Ascending aorta (tissue), 2 donors: ENCODE data around the gene UNC13A. TPM values are rescaled to one million over a fixed set of nuclear protein-coding genes. Genes with fewer than 3 reads are reported as not detected.

Source experiments
- DNase-seq, 2 donors: peaks; one replicate each; pipeline ENCODE4 v3.0.0-alpha.2; 2019; ENCODE audit warnings: low spot score in 2 of 2
- H3K27ac ChIP-seq, 2 donors: fragments of 200-600 bp; sonication (generic); one replicate each; pipeline ENCODE4 v1.5.1; 2016 to 2017; ENCODE audit warnings: mild to moderate bottlenecking in 1 of 2
- H3K27me3 ChIP-seq: fragments of 200-600 bp; sonication (generic); one replicate; pipeline ENCODE4 v1.5.1; 2017
- H3K36me3 ChIP-seq, 2 donors: fragments of 200-600 bp; sonication (generic); one replicate each; pipeline ENCODE4 v1.5.1; 2016
- H3K4me1 ChIP-seq, 2 donors: fragments of 200-600 bp; sonication (generic); one replicate each; pipeline ENCODE4 v1.5.1; 2016 to 2017; ENCODE audit warnings: mild to moderate bottlenecking in 1 of 2
- H3K4me3 ChIP-seq, 2 donors: fragments of 200-600 bp; sonication (generic); one replicate each; pipeline ENCODE4 v1.5.1; 2016 to 2017; ENCODE audit warnings: mild to moderate bottlenecking in 1 of 2
- H3K9me3 ChIP-seq, 2 donors: fragments of 200-600 bp; sonication (generic); one replicate each; pipeline ENCODE4 v1.5.1; 2016
- intact Hi-C: fragments of 100-400 bp; cut with DNase I; formaldehyde crosslinking; loops from one replicate; pipeline ENCODE4 v1.15.1; 2023
- total RNA-seq: library from RNA; depleted of rRNA; stranded (reverse); fragments of >200 nt; gene quantifications from one replicate; pipeline ENCODE4 v1.1.0, GENCODE V29; 2016
- TF ChIP-seq, protein P1 (sequence below), 3 experiments: fragments of 200-600 bp in 2 of 3; fragments of 450-650 bp in 1 of 3; sonication (generic) in 2 of 3; IDR thresholded peaks; one replicate each; pipeline ENCODE4 v1.5.1; 2016 to 2019; ENCODE audit warnings: antibody characterized with exemption in 3 of 3, mild to moderate bottlenecking in 1 of 3, moderate library complexity in 1 of 3

UNC13A gene
- 2.2 TPM for total RNA-seq

DNA sequence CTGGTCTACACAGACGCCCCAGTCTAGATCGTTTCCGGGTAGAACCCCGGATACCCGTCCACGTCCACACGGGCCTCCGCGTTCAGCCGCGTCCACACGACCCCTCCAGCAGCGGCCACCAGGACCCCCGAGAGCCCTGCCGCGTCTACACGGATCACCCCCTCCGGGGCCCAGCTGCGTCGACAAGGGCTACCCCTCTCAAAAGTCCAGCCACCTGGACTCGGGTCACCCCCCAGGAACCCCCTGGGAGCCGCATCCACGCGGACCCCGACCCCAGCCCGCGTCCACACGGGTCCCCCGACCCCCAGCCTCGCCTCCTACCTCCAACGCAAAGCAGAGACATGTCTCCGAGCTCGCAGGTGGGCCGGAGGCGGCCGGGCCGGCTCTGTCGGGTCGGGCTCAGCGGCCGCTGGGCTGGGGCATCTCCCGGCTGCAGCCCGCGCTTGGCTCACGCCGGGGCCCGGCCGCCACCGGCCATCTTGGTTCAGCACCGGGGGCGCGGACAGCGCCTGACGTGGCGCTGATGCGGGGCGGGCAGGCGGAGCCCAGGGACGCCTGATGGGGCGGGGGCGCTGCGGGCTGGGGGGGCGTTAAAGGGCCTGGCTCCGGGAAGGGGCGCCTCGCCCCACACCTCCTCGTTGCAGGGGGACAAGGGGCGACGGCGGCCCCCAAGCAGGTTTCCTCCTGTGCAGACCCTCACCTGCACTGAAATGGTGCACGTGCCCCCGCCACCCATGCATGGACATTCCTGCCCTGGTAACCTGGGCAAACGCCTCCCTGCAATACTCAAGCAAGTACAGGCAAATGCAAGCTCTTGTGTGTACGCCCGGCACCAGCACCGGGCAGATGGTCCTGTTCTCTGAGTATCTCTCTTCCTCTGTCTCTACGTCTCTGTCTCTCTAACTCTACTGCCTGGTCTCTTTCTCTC is at the start of gene UNC13A:
Gene UNC13A (minus strand): TSS at position 498 of the 928 bp plus-strand sequence. CDS start 155 bp downstream, at position 343.
- H3K4me1 ChIP-seq: peaks cover 0 to 13% of the 10 kb centered on the region in 2 donors
- no peaks in the 10 kb centered on the region for H3K9me3 ChIP-seq
- peak within 1 kb of the TSS; percentile 4 to 11 for H3K27ac ChIP-seq
- intact Hi-C loops: loop anchor here (2.0 to 5.0 kb wide), 2 partner anchors 29 to 81 kb away; no protein-coding TSS in a partner anchor
- TF ChIP-seq, protein P1, sequence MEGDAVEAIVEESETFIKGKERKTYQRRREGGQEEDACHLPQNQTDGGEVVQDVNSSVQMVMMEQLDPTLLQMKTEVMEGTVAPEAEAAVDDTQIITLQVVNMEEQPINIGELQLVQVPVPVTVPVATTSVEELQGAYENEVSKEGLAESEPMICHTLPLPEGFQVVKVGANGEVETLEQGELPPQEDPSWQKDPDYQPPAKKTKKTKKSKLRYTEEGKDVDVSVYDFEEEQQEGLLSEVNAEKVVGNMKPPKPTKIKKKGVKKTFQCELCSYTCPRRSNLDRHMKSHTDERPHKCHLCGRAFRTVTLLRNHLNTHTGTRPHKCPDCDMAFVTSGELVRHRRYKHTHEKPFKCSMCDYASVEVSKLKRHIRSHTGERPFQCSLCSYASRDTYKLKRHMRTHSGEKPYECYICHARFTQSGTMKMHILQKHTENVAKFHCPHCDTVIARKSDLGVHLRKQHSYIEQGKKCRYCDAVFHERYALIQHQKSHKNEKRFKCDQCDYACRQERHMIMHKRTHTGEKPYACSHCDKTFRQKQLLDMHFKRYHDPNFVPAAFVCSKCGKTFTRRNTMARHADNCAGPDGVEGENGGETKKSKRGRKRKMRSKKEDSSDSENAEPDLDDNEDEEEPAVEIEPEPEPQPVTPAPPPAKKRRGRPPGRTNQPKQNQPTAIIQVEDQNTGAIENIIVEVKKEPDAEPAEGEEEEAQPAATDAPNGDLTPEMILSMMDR (IDR thresholded peaks at IDR 0.05): no peak
- no peaks in the 10 kb centered on the region for H3K36me3 ChIP-seq
- no peak for DNase-seq
- peaks cover 3% of the 10 kb centered on the region for H3K27me3 ChIP-seq
- H3K4me3 ChIP-seq: peak within 1 kb of the TSS; percentile 42 to 55

DNA sequence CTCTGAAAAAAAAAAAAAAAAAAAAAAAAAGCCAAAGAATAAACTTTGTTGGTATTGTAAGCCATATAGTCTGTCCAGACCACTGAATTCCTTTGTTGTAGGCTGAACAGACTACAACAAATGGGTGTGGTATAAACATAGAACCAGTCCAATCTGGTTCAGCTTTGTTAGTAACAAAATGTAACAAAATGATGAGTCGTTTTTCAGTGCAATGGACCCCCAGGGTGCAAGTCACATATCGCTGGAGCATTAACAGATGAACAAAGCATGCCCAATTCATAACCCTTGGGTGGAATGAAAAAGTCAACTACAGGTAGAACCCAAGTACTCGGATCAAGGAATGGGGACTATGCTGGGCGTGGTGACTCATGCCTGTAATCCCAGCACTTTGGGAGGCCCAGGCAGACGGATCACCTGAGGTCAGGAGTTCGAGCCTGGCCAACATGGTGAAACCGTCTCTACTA is 49.6 kb upstream of the UNC13A start:
- H3K27me3 ChIP-seq: no peaks in the 10 kb centered on the region
- no peak overlapping the region for H3K4me3 ChIP-seq
- no peaks in the 10 kb centered on the region for H3K4me1 ChIP-seq
- intact Hi-C loops: no loop called here
- H3K27ac ChIP-seq: no peak overlapping the region
- TF ChIP-seq, protein P1 (IDR thresholded peaks at IDR 0.05): no peak
- no peak for DNase-seq
- peaks cover 38 to 44% of the 10 kb centered on the region in 2 donors for H3K36me3 ChIP-seq
- no peaks in the 10 kb centered on the region for H3K9me3 ChIP-seq

DNA sequence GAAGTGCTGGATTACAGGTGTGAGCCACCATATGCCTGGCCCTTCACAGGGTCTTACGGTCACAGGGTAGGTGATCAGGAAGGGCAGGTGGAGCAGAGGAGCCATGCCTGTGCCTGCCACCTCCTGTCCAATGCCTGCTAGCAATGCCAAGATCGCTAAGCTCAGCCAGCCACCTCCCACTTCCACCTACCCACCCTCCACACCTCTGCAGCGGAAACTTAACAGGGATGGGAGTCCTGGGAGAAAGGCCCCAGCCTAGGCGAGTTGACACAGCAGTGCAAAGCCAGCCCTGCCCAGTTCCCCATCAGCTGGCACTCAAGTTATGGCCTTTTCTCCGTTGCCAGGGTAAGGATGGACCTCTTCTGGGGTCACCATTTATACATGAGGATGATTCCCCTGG is 47.3 kb upstream of the UNC13A start:
- H3K4me1 ChIP-seq: no peaks in the 10 kb centered on the region
- TF ChIP-seq, protein P1 (IDR thresholded peaks at IDR 0.05): no peak
- H3K4me3 ChIP-seq: no peak overlapping the region
- no peaks in the 10 kb centered on the region for H3K9me3 ChIP-seq
- intact Hi-C loops: no loop called here
- DNase-seq: no peak
- H3K36me3 ChIP-seq: peaks cover 57 to 67% of the 10 kb centered on the region in 2 donors
- H3K27ac ChIP-seq: no peak overlapping the region
- H3K27me3 ChIP-seq: no peaks in the 10 kb centered on the region

DNA sequence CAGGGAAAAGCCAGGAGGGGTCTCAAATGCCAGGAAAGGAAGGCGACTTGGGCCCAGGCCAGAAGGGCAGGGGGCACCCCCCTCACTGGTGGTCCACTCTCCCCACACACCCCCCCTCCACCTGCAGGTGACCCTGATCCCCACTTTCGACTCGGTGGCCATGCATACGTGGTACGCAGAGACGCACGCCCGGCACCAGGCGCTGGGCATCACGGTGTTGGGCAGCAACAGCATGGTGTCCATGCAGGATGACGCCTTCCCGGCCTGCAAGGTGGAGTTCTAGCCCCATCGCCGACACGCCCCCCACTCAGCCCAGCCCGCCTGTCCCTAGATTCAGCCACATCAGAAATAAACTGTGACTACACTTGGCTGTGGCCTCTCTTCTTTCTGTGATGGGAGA is 46.0 kb upstream of the UNC13A start:
- Histone ChIP-seq H3K4me1 (no peaks in the 10 kb centered on the region), H3K9me3 (no peaks in the 10 kb centered on the region), H3K36me3 (peaks cover 66 to 80% of the 10 kb centered on the region in 2 donors), H3K27ac (no peak overlapping the region), H3K4me3 (no peak overlapping the region), H3K27me3 (no peaks in the 10 kb centered on the region)
- intact Hi-C loops: no loop called here
- DNase-seq: no peak
- TF ChIP-seq, protein P1 (IDR thresholded peaks at IDR 0.05): no peak

DNA sequence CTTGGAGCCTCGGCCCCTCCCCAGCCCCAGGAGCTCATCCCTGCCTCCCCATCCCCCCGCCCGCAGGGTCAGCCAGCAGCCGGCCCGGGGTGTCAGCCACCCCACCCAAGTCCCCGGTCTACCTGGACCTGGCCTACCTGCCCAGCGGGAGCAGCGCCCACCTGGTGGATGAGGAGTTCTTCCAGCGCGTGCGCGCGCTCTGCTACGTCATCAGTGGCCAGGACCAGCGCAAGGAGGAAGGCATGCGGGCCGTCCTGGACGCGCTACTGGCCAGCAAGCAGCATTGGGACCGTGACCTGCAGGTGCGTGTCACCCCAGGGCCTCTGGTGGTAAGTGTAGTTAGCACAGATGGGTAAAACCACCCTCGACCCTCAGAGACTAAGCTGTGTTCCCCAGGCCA is 45.0 kb upstream of the UNC13A start:
- no peak overlapping the region for H3K27ac ChIP-seq
- H3K27me3 ChIP-seq: no peaks in the 10 kb centered on the region
- H3K4me1 ChIP-seq: no peaks in the 10 kb centered on the region
- DNase-seq: no peak
- peaks cover 74 to 90% of the 10 kb centered on the region in 2 donors for H3K36me3 ChIP-seq
- no peaks in the 10 kb centered on the region for H3K9me3 ChIP-seq
- TF ChIP-seq, protein P1 (IDR thresholded peaks at IDR 0.05): no peak
- intact Hi-C loops: no loop called here
- no peak overlapping the region for H3K4me3 ChIP-seq
